ELR (cell line): ENCODE results near the gene RHOB.
A peak's percentile ranks its signal among the peaks of the same experiment; 100 is the strongest.
"Not testable (repeated sequence)": the region's sequence is repeated elsewhere in the genome, so short reads cannot be mapped to it uniquely, and the experiment has no call there.

Experiments used
- DNase-seq: peaks from one replicate; pipeline ENCODE4 v3.0.0-alpha.2; 2015; ENCODE audit warnings: low read depth

RHOB gene

DNA sequence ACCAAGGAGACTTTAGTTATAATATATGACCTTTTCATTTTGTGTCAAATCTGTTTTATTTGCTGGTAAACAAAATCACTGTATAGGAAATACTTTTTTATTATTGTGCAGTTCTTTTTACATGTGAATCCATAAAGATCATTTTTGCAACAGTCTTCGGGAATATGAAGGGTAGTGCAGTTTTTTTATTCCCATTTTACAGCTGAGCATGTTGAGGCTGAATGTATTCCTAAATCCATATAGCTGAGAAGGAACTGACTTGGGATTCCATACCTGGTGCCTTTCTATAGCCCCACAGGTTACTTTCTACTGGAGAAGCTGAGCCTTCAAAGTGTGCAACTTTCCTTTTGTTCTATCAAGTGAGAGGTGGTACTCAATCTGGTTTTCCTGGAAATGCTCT is 29.6 kb downstream of the RHOB start:
- no peak for DNase-seq

DNA sequence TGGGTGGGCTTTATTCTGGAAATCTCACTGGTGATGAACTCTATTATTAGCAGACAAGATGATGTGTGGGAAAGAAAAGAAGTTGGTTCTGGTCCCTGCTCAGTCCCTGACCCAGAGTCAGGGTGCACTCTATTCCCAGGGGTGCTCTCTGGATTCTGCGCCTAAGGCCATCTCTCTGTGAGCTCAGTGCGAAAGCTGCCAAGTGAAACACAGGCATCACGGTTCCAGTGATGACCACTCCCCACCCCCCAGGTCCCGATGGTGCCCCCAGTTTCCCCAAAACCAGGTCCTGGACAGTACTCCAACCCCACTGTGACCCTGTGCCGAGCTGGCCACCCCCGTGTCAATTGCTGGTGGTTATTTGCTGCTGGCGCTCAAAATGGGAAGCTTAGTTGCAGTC is 30.1 kb downstream of the RHOB start:
- DNase-seq = no peak

DNA sequence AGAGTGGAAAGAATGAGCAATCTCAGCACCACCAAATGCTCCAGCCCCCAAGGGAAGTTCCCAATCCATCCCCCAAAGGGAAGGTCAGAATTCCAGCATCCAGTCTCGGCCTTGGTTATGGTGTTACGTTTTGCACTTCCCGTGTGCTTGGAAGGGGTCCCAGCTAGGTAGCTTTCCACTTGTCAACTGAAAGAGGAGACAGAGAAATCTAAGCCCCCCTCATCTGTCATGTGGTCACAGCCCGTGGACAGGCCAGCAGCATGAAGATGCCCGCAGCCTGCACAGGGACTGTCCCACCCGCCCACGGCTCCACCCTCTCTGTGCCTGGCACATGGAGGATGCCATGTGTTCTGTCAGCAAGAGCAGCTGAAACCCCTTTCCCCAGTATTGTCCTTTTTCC is 32.1 kb downstream of the RHOB start:
- no peak for DNase-seq

DNA sequence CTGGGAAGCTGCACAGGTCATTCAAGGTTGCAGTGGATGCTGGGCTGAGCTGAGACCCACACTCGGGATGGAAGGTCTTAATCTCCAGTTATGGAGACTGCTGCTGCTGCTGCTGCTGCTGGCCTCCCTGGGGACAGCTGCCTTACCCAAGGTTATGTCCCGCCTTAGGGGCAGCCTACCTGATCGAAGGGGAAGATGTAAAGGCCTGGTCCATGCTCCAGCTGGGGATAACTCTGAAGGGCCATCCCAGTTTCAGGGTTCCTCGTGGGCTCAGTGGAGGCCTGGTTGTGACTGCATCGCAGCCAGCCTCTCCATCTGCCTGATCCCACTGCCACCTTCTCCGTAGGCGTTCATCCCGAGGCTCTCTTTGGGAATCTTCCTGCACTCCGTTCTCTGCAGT is 33.0 kb downstream of the RHOB start:
- no peak for DNase-seq

DNA sequence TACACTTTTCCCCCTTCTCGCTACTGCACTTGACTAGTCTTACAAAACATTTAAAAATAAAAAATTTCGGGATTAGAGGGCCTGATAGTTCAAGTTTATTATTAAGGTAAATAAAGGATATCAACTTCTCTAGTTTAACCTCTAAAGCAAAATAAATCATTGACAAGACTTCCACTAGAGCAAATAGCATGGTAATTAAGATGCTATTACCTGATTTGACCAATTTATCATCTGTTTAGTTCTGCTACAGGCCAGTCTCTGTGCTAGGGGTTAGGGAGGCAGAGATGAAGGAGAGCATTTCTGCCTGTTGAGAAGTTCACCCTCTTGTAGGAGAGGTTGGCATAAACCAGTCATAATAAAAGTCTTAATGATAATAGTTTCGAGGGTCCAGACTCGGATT is 34.0 kb downstream of the RHOB start:
- no peak for DNase-seq

DNA sequence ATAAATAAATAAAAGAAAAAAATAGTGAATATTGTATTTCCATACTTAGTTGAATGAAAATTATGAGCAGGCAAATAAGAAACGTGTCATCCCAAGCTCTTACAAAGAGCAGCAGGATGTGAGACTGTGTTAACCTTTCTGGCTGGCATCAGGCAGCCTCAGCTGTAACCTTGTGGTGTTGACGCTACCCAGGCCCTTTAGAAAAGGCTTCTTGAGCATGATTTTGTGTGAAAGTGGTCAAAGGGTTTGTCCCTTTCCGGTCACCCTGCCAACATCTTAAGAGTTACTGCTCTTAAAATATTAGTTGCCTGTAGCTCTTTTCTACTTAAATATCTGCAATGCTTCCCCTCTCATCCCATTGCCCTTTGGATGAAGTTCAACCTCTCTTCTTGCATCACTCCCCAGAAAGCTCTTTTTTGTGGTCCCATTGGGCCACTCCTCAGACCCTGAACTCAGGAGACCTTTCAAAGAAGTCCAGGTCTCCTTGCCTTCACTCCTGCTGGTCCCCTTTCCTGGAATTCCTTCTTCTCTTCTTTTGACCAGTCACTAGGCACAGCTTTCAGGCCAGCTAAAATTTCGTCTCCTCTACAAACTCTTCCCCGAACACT is 35.0 kb downstream of the RHOB start:
- no peak for DNase-seq

DNA sequence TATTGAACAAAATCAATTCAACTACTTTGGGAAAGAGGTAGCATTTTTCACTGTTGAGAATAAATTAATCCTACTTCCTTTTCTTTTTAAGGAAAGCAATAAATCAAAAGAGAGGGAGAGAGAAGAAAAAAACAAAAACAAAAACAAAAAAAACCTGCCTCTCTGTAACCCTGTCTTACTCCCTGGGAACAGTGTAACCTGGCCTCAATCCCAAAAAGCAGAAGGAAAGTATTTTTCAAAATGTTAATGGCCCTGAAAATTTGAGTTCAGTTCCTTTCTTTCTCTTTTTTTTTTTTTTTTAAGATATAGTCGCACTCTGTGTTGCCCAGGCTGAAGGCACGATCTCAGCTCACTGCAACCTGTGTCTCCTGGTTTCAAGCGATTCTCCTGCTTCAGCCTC is 35.9 kb downstream of the RHOB start:
- DNase-seq = no peak

DNA sequence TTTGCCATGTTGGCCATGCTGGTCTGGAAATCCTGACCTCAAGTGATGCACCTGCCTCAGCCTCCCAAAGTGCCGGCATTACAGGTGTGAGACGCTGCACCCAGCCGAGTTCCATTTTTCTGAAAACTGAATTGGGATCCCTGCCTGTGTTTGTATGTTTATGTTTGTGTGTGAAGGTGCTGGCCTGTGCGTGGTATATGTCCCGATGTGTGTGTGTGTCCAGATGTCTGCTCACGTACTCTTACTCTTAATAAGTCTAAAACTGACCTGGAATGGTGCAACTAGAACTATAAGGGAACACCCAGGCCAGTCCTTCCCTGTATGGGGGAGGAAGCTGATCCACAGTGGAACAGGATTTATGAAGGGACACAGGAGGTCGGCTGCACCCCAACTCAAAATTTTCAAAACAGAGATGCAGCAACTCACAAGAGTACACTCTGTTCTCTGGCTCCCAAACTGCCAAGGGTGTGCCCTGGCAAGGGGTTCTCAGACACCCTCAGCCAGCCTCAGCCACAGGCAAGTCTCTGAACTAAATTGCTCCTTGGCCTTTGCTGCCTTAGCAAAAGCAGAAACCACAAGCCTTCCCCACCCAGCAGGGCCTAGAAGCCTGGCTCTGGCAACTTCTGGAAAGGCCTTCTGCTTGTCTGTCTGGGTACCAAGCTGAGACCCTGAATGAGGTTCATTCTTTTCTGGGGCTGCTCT is 36.5 kb downstream of the RHOB start:
- no peak for DNase-seq

DNA sequence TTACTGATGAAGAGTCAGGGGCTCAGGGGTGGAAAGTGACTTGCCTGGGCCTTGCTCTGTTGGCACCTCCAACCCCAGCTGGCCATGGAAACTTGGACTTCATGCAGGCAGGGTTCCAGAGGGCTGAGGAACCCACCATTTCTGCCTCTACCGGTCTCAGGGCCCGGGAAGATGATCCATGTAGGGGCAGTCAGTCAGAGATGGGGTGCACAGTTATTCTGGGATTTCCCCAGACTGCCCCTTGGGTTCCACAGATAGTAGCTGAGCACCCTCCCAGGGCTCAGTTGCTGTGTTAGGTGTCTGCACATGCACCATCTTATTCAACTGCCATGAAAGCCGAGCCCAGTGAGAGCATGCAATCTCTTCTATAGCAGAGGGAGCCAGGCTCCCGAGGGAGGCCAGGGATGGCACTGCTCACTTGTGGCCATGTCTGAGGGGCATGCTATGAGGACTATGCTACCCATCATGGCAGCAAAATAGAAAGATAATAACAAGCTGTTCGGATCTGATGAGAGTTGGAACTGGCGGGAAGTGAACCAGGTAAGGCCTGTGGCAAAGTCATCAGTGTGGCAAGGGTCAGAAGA is 37.3 kb downstream of the RHOB start:
- DNase-seq = no peak

DNA sequence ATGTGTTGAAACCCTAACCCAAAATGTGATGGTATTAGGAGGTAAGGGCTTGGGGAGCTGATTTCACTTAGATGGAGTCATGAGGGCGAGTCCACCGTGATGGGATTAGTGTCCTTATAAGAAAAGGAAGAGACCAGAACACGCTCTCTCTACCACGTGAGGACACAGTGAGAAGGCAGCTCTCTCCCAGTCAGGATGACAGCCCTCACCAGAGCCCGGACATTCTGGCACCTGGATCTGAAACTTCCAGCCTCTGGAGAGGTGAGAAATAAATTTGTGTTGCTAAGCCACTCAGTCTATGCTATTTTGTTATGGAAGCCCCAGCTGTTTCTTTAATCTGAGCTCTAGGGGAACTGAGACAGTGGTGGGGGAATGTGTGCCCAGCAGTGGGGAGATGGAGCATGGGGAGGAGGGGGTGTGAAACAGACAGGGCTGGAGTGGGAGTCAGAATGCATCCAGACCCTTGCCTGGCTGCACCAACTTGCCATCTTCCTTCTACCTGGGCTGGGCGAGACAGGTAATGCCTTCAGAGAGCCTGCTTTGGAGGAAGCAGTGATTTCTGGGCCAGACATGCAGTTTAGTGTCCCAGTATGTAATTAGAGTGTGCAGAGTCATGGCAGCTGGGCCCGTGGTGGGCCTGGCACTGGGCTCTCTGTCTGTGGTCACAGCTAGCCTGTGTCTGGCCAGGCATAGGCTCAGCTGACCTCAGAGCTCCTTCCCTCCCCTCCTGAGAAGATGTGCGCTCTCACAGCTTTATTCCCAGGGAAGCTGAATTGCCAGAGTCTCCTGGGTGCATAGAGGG is 38.1 kb downstream of the RHOB start:
- DNase-seq = no peak

DNA sequence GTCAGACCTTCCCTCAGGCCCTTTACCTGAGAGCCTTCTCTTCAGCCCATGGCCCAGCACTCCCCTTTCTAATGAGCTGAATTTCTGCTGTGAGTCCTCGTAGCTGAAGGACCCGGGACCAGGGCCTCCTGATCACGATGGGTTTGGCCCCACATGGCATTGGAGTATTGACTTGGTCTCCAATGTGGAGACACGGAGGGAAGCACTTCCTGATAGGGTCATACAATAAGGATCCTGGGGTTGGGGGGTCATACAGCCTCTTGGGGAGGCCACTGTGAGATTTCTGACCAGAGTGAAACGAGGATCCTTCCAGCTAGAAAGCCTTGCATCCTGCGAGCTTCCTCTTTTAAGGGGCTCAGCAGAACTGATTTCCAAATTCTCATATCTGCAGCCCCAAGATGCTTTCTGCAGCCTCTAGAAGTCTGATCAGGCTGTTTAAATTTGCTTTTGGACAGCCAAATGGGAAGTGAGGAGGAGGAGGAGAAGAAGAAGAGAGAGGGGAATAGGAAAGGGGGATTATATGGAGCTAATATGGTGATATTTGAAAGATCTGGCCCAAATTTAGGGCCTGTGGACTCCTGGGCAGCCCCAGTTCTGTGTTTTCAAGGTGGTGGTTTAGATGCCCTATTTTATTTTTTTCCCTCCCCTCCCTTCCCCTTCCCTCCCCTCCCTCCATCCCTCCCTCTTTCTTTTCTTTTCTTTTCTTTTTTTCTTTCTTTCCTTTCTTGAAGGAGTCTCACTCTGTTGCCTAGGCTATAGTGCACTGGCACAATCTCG is 38.9 kb downstream of the RHOB start:
- no peak for DNase-seq

DNA sequence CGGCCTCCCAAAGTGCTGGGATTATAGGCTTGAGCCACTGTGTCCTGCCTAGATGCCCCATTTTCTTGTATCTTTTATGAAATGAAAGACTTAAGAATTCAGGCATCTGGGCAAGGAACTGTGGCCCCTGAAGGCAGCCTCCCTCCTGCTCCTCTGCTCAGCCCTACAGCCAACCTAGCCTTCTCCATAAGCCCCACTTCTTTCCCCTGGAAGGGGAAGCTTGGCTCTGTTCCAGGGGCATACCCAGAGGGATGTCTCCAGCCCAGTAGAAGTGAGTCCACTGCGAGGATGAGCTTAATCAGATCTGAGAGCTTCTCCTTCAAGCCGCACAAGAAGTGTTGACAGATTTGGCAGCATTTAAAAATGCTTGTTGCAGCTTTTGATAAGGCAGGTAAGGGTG is 39.7 kb downstream of the RHOB start:
- no peak for DNase-seq

DNA sequence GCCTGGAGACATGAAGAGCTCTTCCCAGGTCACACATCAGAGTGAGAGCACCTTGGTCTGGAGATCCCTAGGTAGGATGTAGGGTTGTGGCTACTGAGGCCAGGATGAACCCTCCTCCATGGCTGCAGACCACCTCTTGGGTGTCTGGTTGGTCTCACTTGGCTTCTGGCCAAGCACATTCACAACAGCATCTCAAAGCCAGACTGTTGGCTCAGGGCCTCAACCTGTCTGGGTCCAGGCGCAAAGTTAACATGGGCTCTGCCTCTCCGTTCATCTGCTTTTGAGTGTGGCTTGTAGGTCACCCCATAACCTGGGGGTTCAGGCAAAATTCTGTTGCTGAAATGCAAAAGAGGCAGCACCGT is 40.1 kb downstream of the RHOB start:
- DNase-seq = no peak

DNA sequence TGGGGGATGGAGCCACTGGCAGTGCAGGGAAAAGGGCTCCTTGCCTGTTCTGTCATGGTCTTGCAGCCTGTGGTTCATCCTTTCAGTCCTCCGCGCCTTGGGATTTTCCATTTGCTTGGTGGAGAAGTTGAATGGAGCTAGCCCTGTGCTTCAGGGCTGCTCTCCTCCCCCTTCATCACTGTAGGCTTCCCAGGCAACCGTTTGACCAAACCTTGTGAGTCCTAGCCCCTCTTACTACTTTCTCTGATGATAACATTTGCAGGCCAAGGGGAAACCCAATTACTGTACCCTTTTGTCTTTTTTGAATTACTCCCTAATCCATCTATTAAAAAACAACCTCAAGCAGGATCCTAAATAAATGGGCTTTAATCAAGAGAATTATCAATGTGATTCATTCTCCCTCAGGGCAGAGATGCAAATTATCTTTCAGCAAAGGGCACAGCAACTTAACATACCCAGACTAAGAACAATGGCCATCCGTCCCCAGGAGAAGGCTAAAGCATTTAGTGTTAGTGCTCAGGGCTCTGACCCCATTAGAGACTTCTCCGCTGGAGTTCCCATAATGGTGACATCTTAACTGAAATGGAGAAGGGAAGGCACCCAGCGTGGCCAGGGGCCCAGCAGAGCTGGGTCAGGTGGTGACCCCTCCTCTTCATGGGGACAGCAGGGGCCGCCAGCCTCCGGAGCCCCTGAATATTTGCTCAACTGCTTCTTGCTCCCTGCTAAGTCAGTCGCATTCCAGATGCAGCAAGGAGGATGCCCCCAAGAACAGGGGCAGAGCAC is 40.7 kb downstream of the RHOB start:
- DNase-seq = peak; percentile 22

DNA sequence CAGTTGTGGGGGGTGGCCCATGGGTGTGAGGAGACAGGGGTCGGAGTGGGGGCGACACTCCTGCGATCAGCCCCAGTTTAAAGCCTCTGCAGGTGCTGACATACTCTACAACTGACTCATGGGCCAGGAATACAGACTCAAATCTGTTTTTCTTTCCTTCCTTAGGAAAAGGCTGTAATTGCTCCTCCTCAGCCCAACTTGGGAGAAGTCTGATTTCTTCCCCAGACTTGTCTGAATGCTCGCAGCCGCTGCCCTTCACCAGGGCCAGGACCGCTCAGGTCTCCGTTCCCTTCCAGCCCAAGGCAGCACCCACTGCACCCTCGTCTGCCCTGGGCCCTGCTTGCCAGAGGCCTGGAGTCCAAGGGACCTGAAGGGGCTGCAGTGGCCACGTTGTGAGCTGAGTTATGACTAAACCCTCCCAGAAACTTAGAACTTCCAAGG is 41.3 kb downstream of the RHOB start:
- no peak for DNase-seq

DNA sequence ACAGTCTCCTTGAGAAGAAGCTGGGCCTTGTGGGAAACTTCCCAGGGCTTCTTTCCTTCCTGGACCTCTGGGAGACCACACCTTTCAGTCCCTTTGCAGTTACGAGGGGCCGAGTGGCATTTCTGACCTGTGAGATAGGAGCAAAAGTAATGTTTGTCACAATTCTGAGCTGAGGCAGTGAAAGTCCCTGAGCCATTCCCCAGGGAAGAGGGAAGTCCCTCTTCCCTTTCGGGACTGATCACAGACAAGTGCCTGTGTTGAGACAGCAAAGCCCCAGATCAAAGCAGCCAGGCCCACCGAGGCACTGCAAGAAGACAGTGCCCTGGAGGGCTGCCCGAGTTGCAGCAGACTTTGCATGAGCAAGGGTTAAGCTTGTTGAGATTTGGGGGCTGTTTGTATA is 41.9 kb downstream of the RHOB start:
- no peak for DNase-seq

DNA sequence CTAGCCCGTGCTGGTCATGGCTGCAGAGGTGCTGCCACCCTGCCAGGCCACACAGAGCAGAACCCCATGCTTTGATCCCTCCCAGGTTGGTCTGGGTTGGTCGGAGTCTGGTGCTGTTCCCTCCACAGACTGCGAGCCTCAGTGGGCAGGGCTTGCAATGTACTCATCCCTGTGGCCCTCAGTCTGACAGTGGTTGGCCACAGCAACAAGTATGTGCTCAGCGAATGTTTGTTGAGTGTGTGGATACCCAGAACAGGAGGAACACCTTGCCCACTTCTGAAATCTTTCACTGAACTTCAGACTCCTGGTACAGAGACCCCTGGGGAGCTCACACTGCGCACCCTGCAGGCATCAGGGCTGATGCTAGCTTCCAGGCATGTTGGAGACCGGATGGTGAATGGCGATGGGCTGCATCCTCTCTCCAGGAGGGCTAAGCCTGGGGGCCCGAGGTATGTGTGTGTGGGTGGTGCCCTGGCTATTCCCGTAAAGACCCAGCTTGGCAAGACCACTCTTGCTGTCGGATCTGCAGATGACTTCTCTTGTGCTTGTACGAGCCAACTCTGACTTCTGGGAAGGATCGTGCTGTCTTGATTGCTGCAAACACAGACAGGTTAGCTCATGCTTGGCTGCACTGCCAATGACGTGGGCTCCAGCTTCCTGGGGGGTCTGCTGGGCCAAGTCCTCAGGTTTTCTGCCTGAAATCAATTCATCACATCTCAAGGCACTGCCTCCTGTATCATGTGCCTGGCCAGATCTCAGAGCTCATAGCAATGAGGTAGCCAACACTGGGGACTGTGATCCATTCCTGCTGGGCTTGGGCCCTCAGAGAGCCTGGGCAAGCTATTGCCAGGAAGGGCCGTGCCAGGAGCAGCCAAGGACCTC is 43.7 kb downstream of the RHOB start:
- no peak for DNase-seq

DNA sequence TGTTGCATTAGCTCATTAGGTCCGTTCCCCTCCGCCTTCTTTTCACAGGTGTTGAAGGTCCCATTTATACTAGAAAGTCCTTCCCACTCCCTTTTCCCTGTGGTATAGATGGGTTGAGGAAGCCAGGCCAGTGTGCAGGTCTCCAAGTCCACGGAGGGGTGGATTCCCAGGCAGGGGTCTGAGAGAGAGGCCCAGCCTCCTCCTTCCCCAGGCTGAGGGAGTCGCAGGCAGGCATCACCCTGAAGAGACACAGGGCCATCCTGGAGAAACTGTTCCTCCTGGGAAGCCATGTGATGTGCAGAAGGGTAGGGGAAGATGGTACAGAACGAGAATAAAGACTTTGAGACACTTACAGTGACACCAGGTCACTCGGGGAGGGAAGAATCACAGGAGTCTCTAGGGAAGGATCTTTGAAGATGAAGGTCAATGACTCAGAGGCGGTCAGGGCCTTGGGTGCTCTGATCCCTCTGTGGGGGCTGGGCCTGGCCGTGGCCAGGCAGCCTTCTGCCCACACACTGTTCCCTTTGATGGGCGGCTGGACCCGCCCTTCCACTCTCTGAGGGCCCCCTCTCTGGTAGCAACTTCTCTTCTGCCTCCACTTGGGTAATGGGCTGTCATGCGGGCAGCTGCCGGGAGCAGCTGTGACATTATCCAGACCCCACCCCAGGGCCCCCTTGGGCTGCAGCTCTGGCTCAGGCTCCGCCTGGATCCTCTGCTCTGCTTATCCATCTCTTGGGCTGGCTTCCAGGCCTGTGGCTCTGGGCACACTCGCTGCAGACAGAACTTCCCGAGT is 45.1 kb downstream of the RHOB start:
- DNase-seq = no peak

DNA sequence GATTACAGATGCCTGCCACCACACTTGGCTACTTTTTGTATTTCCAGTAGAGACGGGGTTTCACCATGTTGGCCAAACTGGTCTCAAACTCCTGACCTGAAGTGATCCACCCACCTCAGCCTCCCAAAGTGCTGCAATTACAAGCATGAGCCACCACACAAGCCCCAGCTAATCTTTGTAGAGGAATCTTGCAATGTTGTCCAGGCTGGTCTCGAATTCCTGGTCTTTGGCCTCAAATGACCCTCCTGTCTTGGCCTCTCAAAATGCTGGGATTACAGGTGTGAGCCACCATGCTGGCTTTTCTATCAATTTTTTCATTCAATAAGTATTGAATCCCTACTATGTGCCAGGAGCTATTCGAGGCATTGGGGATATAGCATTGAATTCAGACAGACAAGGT is 46.2 kb downstream of the RHOB start:
- not testable (repeated sequence) for DNase-seq

DNA sequence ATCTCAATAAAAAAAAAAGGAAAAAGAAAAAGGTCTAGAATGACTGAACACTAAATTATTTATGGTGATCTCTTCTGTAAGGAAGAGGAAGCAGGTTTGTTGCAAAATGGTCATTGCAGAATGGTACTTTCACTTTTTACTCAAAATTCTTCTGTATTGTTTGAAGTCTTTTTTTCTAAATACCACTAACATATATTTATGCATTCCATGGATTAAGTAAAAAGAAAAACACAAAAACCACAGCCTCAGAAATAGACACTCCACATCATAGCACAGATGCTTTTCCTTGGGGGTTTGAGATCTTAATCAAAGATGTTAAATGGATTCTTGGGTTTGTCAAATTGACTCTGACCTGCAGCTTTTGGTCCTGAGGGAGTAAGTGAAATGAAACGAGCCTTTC is 47.4 kb downstream of the RHOB start:
- DNase-seq = peak; percentile 47
